GM23338 (cell line): ENCODE data around the gene CRAMP1. TPM values are rescaled to one million over a fixed set of nuclear protein-coding genes. Genes with fewer than 3 reads are reported as not detected.

ENCODE experiments used
- ATAC-seq: fragments of 200-7000 bp; cut with Tn5 transposase; 3 replicates; pipeline ENCODE4 v1.9.1; 2020
- DNase-seq: peaks from one replicate; pipeline ENCODE4 v3.0.0-alpha.2; 2015; ENCODE audit warnings: low spot score
- H2AFZ ChIP-seq: fragments of 200-600 bp; sonication (generic); 2 replicates; pipeline ENCODE4 v1.8.0; 2016; ENCODE audit warnings: antibody characterized with exemption, mild to moderate bottlenecking, moderate library complexity
- H3F3A ChIP-seq: fragments of 200-600 bp; sonication (generic); replicated peaks from 2 replicates; pipeline ENCODE4 v1.8.0; 2017; ENCODE audit warnings: antibody characterized with exemption, mixed run types, low read depth
- H3K27ac ChIP-seq: fragments of 200-600 bp; sonication (generic); 2 replicates; pipeline ENCODE4 v1.6.1; 2016; ENCODE audit warnings: low read depth
- H3K27me3 ChIP-seq: fragments of 200-600 bp; sonication (generic); 2 replicates; pipeline ENCODE4 v1.8.0; 2016; ENCODE audit warnings: mild to moderate bottlenecking, mixed run types, moderate library complexity; ENCODE audit not compliant: insufficient read depth
- H3K36me3 ChIP-seq: fragments of 200-600 bp; sonication (generic); 2 replicates; pipeline ENCODE4 v1.8.0; 2016; ENCODE audit warnings: mild to moderate bottlenecking; ENCODE audit not compliant: insufficient read depth
- H3K4me1 ChIP-seq: fragments of 200-600 bp; sonication (generic); 2 replicates; pipeline ENCODE4 v1.8.0; 2016; ENCODE audit warnings: mild to moderate bottlenecking, moderate library complexity; ENCODE audit not compliant: insufficient read depth
- H3K4me2 ChIP-seq: fragments of 200-600 bp; sonication (generic); 2 replicates; pipeline ENCODE4 v1.7.1; 2017; ENCODE audit warnings: mixed run types
- H3K4me3 ChIP-seq: fragments of 200-600 bp; sonication (generic); 2 replicates; pipeline ENCODE4 v1.6.1; 2016; ENCODE audit warnings: mixed run types
- H3K79me2 ChIP-seq: fragments of 200-600 bp; sonication (generic); replicated peaks from 2 replicates; pipeline ENCODE4 v1.8.0; 2017; ENCODE audit warnings: mild to moderate bottlenecking; ENCODE audit not compliant: insufficient read depth
- H3K9me2 ChIP-seq: fragments of 200-600 bp; sonication (generic); 2 replicates; pipeline ENCODE4 v1.8.0; 2017; ENCODE audit not compliant: insufficient read depth
- H4K20me1 ChIP-seq: fragments of 200-600 bp; sonication (generic); replicated peaks from 2 replicates; pipeline ENCODE4 v1.8.0; 2017; ENCODE audit warnings: mild to moderate bottlenecking; ENCODE audit not compliant: insufficient read depth
- H3K27ac Mint-ChIP-seq: 2 replicates; pipeline ENCODE4 v1.8.0; 2020; ENCODE audit warnings: inconsistent platforms, mild to moderate bottlenecking, moderate library complexity, mixed read lengths
- H3K27me3 Mint-ChIP-seq: 3 replicates; pipeline ENCODE4 v1.8.0; 2022; ENCODE audit warnings: low read depth, mild to moderate bottlenecking, moderate library complexity, mixed read lengths, inconsistent platforms; ENCODE audit not compliant: insufficient read depth, poor library complexity
- H3K36me3 Mint-ChIP-seq: 3 replicates; pipeline ENCODE4 v1.8.0; 2021; ENCODE audit warnings: low read depth, mild to moderate bottlenecking, inconsistent platforms, moderate library complexity, mixed read lengths
- H3K4me1 Mint-ChIP-seq: 3 replicates; pipeline ENCODE4 v1.8.0; 2020; ENCODE audit warnings: mild to moderate bottlenecking, inconsistent platforms, mixed read lengths
- H3K4me3 Mint-ChIP-seq: 3 replicates; pipeline ENCODE4 v1.8.0; 2021; ENCODE audit warnings: moderate library complexity, mild to moderate bottlenecking, inconsistent platforms, mixed read lengths
- H3K9me3 Mint-ChIP-seq: 3 replicates; pipeline ENCODE4 v1.8.0; 2020; ENCODE audit warnings: moderate library complexity, mild to moderate bottlenecking, inconsistent platforms, mixed read lengths
- CREB1 ChIP-seq: fragments of 250-450 bp; sonication (Bioruptor Pico); IDR thresholded peaks from 2 replicates; pipeline ENCODE4 v1.5.0; 2020; ENCODE audit warnings: low read depth, mild to moderate bottlenecking, moderate library complexity
- EZH2 ChIP-seq: fragments of 200-600 bp; sonication (generic); IDR thresholded peaks from one replicate; pipeline ENCODE4 v1.8.0; 2017; ENCODE audit warnings: antibody characterized with exemption, mild to moderate bottlenecking, low read depth; ENCODE audit not compliant: unreplicated experiment
- EZH2phosphoT487 ChIP-seq: fragments of 200-600 bp; sonication (generic); IDR thresholded peaks from one replicate; pipeline ENCODE4 v1.8.1; 2018; ENCODE audit warnings: antibody characterized with exemption; ENCODE audit not compliant: unreplicated experiment
- NANOG ChIP-seq: IDR thresholded peaks from 2 replicates; pipeline ENCODE4 v1.6.1; 2016; ENCODE audit warnings: antibody characterized with exemption, borderline replicate concordance
- POLR2AphosphoS5 ChIP-seq: IDR thresholded peaks from 2 replicates; pipeline ENCODE4 v1.6.1; 2016; ENCODE audit warnings: antibody characterized with exemption, low read depth
- polyA plus RNA-seq: library from polyadenylated mRNA; unstranded; fragments of >200 nt; fragmentation: Nextera tagmentation; extraction: Ambion mirVana; gene quantifications from 2 replicates; pipeline ENCODE4 v1.2.1, GENCODE V29; 2016
- total RNA-seq: library from RNA; depleted of rRNA; stranded (reverse); fragments of >200 nt; shearing (Covaris generic); gene quantifications from 2 replicates; pipeline ENCODE4 v1.2.3, GENCODE V29; 2014
- TF ChIP-seq, protein P1 (sequence below): IDR thresholded peaks from 2 replicates; pipeline ENCODE4 v1.6.1; 2016; ENCODE audit warnings: antibody characterized with exemption
- TF ChIP-seq, protein P2 (sequence below): fragments of 250-450 bp; sonication (Bioruptor Pico); IDR thresholded peaks from 2 replicates; pipeline ENCODE4 v1.5.0; 2020; ENCODE audit warnings: mild to moderate bottlenecking, moderate library complexity

CRAMP1 gene
- total and polyA plus RNA-seq, 2 experiments from 2014 or later: 3.4 to 16.7 TPM

DNA sequence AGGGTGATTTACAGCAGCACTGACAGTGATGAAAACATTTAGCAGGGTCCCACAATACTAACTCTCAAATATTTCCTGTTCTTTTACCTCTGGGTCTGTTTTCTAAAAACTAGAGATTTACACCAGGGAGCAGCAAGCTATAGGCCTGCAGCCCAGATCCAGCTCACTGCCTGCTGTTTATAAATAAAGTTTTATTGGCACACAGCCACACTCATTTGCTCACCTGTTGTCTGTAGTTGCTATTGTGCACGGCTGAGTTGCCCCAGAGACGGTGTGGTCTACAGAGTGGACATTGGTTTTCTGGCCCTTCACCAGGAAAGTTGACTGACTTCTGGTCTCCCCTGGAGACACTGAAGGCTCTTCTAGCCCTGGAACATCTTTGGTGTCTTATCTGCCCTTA lies 49.7 kb downstream of the CRAMP1 start:
- Histone ChIP-seq H3K4me1 (no peaks in the 10 kb centered on the region), H3F3A (no peaks in the 10 kb centered on the region), H3K4me3 (no peak overlapping the region), H3K27me3 (no peaks in the 10 kb centered on the region), H3K27ac (no peak overlapping the region), H2AFZ (no peak overlapping the region), H4K20me1 (peaks cover 4% of the 10 kb centered on the region), H3K4me2 (no peak overlapping the region), H3K79me2 (no peaks in the 10 kb centered on the region), H3K9me2 (no peaks in the 10 kb centered on the region), H3K36me3 (peaks cover 16% of the 10 kb centered on the region)
- no peak overlapping the region for H3K27ac Mint-ChIP-seq
- no peak overlapping the region; the same call in 2 of the 3 replicates for H3K4me3 Mint-ChIP-seq
- no peak for DNase-seq
- H3K4me1 Mint-ChIP-seq: no peaks in the 10 kb centered on the region
- H3K9me3 Mint-ChIP-seq: no peaks in the 10 kb centered on the region; the same call in 2 of the 3 replicates
- TF ChIP-seq, protein P1, sequence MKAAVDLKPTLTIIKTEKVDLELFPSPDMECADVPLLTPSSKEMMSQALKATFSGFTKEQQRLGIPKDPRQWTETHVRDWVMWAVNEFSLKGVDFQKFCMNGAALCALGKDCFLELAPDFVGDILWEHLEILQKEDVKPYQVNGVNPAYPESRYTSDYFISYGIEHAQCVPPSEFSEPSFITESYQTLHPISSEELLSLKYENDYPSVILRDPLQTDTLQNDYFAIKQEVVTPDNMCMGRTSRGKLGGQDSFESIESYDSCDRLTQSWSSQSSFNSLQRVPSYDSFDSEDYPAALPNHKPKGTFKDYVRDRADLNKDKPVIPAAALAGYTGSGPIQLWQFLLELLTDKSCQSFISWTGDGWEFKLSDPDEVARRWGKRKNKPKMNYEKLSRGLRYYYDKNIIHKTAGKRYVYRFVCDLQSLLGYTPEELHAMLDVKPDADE: no peak
- no peak for TF ChIP-seq EZH2
- TF ChIP-seq POLR2AphosphoS5: no peak
- no peak for TF ChIP-seq EZH2phosphoT487
- no peak for TF ChIP-seq CREB1 (CRISPR knock-in tag)
- TF ChIP-seq, protein P2, sequence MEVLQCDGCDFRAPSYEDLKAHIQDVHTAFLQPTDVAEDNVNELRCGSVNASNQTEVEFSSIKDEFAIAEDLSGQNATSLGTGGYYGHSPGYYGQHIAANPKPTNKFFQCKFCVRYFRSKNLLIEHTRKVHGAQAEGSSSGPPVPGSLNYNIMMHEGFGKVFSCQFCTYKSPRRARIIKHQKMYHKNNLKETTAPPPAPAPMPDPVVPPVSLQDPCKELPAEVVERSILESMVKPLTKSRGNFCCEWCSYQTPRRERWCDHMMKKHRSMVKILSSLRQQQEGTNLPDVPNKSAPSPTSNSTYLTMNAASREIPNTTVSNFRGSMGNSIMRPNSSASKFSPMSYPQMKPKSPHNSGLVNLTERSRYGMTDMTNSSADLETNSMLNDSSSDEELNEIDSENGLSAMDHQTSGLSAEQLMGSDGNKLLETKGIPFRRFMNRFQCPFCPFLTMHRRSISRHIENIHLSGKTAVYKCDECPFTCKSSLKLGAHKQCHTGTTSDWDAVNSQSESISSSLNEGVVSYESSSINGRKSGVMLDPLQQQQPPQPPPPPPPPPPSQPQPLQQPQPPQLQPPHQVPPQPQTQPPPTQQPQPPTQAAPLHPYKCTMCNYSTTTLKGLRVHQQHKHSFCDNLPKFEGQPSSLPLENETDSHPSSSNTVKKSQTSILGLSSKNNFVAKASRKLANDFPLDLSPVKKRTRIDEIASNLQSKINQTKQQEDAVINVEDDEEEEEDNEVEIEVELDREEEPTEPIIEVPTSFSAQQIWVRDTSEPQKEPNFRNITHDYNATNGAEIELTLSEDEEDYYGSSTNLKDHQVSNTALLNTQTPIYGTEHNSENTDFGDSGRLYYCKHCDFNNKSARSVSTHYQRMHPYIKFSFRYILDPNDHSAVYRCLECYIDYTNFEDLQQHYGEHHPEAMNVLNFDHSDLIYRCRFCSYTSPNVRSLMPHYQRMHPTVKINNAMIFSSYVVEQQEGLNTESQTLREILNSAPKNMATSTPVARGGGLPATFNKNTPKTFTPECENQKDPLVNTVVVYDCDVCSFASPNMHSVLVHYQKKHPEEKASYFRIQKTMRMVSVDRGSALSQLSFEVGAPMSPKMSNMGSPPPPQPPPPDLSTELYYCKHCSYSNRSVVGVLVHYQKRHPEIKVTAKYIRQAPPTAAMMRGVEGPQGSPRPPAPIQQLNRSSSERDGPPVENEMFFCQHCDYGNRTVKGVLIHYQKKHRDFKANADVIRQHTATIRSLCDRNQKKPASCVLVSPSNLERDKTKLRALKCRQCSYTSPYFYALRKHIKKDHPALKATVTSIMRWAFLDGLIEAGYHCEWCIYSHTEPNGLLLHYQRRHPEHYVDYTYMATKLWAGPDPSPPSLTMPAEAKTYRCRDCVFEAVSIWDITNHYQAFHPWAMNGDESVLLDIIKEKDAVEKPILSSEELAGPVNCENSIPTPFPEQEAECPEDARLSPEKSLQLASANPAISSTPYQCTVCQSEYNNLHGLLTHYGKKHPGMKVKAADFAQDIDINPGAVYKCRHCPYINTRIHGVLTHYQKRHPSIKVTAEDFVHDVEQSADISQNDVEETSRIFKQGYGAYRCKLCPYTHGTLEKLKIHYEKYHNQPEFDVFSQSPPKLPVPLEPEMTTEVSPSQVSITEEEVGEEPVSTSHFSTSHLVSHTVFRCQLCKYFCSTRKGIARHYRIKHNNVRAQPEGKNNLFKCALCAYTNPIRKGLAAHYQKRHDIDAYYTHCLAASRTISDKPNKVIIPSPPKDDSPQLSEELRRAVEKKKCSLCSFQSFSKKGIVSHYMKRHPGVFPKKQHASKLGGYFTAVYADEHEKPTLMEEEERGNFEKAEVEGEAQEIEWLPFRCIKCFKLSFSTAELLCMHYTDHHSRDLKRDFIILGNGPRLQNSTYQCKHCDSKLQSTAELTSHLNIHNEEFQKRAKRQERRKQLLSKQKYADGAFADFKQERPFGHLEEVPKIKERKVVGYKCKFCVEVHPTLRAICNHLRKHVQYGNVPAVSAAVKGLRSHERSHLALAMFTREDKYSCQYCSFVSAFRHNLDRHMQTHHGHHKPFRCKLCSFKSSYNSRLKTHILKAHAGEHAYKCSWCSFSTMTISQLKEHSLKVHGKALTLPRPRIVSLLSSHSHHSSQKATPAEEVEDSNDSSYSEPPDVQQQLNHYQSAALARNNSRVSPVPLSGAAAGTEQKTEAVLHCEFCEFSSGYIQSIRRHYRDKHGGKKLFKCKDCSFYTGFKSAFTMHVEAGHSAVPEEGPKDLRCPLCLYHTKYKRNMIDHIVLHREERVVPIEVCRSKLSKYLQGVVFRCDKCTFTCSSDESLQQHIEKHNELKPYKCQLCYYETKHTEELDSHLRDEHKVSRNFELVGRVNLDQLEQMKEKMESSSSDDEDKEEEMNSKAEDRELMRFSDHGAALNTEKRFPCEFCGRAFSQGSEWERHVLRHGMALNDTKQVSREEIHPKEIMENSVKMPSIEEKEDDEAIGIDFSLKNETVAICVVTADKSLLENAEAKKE (CRISPR knock-in tag): no peak
- TF ChIP-seq NANOG: no peak
- H3K27me3 Mint-ChIP-seq: peaks cover 16% of the 10 kb centered on the region
- no peak for ATAC-seq
- peaks cover 48% of the 10 kb centered on the region for H3K36me3 Mint-ChIP-seq
